Activated CD4-positive, CD25-positive, alpha-beta regulatory T cell treated with anti-CD3 and anti-CD28 coated beads, Interleukin-2, amount 50 U/mL, for 72 hours (primary cell): Measurements from ENCODE around the gene RNF125.
A peak's percentile ranks its signal among the peaks of the same experiment; 100 is the strongest.
"Not testable (repeated sequence)": the region's sequence is repeated elsewhere in the genome, so short reads cannot be mapped to it uniquely, and the experiment has no call there.

Experiments used
- DNase-seq: peaks from one replicate; pipeline ENCODE4 v3.0.0; 2021

Gene RNF125

GRCh38 chr18:32018331-32019250 lies at the start of gene RNF125:
TSS of gene RNF125 (plus strand) at chr18:32018825. CDS start at chr18:32018864, 39 bp downstream.
- peak; percentile 87 for DNase-seq

DNA sequence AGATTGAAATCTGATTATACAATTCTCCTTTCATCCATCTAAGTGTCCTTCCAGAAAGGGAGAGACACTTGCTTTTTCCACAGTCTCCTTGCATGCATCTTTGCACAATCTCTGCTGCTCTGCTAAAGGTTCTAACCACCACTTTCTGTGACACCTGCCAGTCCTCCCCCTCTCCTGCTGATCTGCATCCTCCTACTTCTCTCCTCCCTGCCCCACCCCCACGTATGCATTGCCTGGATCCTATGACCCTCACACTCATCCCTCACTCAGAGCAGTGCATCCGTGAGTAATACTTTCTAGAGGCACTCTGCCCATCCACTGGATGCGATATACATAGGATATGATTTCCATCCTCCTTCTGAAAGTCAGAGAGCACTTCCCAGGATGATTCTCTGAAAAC lies 48.0 kb upstream of the RNF125 start:
- no peak for DNase-seq

DNA sequence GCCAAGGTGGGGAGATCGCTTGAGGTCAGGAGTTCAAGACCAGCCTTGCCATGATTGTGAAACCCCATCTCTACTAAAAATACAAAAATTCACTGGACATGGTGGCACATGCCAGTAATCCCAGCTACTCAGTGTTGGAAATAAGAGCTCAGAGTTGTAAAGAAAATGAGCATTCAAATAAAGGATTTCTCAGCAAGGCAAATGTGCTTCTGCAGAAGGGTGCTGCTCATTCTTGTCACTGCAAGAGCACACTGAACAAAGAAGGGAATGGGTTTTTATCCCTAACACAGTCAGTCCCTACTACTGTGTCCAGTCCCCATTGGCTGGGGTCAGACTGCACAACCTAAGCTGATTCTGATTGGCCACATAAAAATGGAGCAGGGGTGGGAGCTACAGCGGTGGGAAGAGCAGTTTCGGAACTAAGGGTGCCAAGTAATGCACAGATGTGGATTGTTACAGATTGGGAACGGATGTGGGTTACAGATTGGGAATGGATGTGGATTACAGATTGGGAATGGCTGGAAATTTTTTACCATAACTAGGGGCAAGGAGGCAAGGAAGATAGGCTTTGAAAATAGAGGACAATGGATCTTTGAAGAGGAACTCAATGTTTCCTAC lies 44.6 kb upstream of the RNF125 start:
- no peak for DNase-seq

DNA sequence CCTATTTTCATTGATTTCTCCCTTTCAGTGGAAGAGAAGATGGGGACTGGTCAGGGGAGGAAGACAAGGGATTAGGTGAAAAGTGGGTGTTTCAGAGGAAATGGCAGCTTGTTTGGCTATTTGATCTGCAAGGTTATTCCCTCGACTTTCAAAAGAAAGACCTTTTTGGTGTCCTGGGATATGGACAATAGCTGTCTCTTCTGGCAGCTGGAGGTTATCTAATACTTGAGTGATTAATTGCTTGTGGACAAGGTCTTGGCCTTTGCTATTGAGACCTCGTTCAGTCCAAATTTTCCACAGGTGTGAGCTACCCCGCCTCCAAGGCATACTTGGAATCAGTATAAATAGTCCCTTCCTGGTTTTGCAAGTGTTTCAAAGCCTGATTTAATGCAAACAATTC lies 42.4 kb upstream of the RNF125 start:
- DNase-seq = no peak

- no peak for DNase-seq
Measured at GRCh38 chr18:31977270-31977872, 41.3 kb upstream of the RNF125 start.

- DNase-seq = no peak
Measured at GRCh38 chr18:31978616-31979015, 40.0 kb upstream of the RNF125 start.

- DNase-seq = no peak
Measured at GRCh38 chr18:31979714-31980113, 38.9 kb upstream of the RNF125 start.

GRCh38 chr18:31980863-31981262 lies 37.8 kb upstream of the RNF125 start:
- no peak for DNase-seq

GRCh38 chr18:31983020-31983419 lies 35.6 kb upstream of the RNF125 start:
- DNase-seq = no peak

GRCh38 chr18:31983976-31984375 lies 34.6 kb upstream of the RNF125 start:
- DNase-seq = no peak

- no peak for DNase-seq
Measured at GRCh38 chr18:31990823-31991222, 27.8 kb upstream of the RNF125 start.

DNA sequence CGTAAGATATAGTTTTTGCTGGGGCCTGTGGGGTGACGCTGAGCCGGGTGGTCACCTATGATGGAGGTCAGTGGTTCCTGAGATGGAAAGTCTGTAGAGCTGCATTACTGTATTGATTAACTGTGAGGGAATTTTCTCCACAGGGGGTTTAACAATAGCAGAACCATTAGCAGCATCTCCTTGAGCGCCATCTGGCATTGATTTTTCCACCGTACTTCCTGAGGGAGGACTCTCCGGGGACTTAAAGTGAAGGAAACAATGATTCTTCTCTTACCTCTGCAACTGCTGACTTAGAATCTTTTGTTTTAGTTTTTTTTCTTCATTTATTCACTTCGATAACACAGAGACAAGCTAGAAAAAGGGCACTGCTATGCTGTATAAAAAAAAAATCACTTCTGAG lies 22.6 kb upstream of the RNF125 start:
- no peak for DNase-seq

DNA sequence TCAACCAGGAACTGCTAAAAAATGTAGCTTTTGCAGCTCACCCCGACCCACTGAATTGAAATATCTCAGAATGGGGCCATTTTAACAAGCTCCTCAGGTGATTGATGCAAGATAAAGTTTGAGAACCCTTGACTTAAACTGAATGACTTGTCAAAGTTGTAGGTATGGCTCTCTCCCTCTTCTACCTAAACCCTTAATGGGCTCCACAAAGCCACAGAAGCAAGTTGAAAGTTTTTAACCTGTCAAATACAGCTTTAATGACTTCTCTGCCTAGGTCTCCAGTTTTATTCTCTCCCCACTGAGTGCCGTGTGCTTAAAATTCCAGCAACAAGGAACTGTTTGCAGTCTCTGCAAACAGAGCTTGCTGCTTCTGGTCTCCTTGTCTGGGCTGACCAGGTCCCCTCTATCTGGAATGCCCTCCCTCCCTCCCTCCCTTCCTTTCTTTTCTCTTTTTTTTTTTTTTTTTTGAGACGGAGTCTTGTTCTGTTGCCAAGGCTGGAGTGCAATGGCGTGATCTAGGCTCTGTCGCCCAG lies 19.7 kb upstream of the RNF125 start:
- no peak for DNase-seq

- DNase-seq = not testable (repeated sequence)
Measured at GRCh38 chr18:32001141-32001540, 17.5 kb upstream of the RNF125 start.

DNA sequence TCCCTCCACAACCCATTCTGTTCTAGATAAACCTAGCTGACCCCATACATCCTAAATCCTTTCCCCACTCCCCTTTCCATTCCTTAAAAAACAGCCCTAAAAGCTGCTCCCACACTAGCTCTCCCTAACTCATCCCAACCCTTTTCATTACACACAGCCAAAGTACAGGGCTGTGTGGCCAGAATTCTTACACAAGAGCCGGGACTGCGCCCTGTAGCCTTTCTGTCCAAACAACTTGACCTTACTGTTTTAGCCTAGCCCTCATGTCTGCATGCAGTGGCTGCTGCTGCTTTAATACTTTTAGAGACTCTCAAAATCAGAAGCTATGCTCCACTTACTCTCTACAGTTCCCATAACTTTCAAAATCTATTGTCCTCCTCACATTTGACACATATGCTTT lies 14.8 kb upstream of the RNF125 start:
- not testable (repeated sequence) for DNase-seq

GRCh38 chr18:32010124-32010721 lies 8.4 kb upstream of the RNF125 start:
- DNase-seq = no peak

- no peak for DNase-seq
Measured at GRCh38 chr18:32011193-32011592, 7.4 kb upstream of the RNF125 start.

DNA sequence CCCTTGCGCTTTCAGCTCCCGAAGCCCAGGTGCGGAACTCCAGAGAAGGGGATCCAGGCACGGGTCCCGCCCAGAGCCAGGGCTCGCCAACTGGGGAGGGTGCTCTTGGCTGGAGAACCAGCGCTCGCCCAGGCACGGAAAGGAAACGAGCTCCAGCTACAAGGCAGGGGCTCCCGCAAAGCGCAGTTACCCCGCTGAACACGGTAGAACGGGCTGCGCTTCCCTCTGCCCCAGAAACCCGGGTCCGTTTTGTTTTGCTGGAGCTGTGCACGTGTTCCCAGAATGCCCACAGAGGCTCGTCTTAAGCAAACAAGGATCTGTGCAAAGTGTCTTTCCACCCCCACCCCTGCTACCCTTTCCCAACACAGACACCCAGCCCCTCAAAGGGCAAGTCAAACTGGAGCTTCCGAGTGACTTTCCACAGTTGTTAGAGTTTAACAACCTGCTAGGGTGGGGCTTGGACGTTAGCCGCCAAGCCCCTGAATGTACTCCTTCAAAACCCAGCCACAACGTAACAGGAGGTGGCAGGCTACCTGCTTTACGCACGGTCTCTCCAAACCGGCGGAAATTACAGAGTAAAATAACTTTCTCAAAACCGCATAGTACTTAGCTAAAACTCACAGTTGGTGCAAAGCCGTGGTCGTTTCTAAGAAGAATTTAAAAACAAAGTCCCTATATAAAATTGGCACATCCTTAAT lies 775 bp downstream of the RNF125 start:
- DNase-seq = peak; percentile 53

GRCh38 chr18:32019949-32020625 lies 1.5 kb downstream of the RNF125 start:
- DNase-seq = not testable (repeated sequence)

- DNase-seq = no peak
Measured at GRCh38 chr18:32021756-32022564, 3.3 kb downstream of the RNF125 start.

GRCh38 chr18:32025744-32026143 lies 7.1 kb downstream of the RNF125 start:
- DNase-seq = no peak
